HG03139 (cell line): ENCODE measurements around the gene MS4A10.

ENCODE experiments used
- ATAC-seq: cut with Tn5 transposase; IDR thresholded peaks from one replicate; pipeline ENCODE4 v1.9.1; 2021; ENCODE audit not compliant: unreplicated experiment

Gene MS4A10

DNA sequence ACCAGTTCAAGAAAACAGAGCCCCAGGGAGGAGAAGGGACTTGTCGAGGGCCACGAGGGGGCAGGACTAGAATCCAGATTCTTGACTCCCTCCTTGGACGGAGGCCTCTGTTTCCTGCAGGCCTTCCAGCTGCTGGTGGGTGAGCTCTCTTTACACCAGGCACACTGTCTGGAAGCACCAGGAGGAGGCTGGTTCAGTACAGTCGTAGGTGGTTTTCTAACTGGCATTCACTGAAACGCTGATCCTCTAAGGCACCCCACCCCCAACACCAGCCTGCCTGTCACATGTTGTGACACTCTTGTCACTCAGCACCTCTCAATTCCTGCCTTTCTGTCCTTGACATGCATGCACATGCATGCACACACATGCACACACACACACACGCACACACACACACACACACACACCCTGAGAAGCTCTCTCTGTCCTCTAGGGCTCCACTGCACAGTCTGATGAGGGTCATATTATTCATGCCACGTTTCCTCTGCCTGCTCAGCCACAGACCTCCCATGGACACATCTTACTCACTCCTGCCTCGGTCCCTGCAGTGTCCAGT, 751 bp downstream of the MS4A10 start:
- ATAC-seq, result no peak

DNA sequence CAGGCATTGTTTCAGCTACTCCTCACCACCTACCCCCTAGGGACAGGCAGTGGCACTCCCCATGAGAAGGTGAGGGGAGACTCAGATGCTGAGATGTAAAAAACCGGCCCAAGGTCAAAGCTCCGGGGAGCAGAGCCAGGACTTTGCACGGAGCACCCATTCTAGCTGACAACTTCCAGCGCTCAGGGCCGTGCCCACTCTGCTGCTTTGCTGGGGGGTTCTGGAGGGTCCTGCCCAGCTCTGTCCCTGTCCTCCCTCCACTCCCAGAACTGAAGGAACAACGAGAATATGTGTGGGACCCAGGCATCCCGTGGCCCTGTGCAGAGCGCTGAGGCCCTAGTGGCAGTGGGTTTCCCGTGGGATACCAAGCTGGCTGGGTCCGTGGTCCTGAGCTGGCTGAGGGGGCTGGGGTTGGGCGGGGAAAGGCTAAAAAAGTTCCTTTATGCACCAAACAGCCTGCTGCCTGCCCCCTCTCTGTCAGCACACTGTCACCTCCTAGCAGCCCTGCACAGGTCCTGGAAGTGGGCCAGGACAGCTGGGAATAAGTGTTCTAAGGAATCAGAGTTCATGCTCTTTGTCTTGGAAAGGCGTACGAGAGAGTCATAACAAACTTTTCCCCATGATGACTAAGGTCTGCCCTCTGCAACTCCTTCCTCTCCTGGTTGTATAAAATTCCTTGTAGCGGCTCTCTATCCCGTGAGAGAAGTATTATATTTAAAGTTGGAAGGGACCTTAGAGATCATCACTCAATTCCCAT, 1.9 kb downstream of the MS4A10 start:
- ATAC-seq, result no peak

DNA sequence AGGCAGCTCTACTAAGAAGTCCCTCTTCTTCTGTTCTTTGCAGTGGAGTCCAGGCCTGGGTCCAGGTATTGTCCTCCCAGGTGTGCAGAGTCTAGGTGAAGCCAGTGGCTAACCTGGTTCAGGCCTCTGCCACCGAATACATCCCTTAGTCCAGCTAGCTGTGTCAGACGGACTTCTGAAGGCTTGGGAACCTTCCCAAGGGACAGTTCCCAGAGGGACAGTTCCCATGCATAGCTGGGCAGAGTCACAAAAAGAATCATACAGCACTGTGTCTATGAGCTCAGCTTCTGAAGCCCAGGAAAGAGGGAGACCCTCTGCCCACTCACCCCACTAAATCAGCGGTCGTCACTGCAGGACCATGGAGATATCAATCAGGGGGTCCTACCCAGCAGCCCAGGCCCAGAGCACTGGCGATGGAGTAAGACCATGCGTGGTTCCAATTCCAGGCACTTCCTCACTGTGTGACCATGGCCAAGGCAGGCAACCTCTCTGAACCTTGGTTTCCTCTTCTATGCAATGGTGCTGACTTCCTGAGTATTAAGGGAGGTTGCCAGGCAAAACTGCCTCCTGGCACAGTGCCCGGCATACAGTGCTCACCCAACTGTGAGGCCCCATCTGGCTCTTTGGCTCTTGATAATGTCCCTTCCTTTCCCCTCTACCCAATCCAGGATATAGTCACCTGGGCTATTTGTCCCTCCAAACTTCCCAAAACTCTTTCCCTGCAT, 3.4 kb downstream of the MS4A10 start:
- ATAC-seq, result no peak

DNA sequence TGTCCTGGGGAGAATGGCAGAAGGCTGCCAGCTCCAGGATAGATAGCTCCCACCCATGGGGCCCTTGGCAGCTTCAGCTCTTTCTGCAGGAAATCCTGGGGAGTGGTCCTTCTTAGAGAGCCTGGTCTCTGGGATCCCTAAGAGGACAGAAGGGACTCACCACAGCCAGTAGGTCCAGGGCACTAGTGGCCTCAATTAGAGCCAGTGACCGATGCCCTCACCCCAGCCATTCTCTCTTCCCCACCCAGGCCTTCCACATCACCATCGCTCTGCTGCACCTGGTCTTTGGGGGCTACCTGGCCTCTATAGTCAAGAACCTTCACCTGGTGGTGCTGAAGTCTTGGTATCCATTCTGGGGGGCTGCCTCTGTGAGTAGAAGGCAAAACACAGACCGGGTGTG, 5.6 kb downstream of the MS4A10 start:
- no peak for ATAC-seq

DNA sequence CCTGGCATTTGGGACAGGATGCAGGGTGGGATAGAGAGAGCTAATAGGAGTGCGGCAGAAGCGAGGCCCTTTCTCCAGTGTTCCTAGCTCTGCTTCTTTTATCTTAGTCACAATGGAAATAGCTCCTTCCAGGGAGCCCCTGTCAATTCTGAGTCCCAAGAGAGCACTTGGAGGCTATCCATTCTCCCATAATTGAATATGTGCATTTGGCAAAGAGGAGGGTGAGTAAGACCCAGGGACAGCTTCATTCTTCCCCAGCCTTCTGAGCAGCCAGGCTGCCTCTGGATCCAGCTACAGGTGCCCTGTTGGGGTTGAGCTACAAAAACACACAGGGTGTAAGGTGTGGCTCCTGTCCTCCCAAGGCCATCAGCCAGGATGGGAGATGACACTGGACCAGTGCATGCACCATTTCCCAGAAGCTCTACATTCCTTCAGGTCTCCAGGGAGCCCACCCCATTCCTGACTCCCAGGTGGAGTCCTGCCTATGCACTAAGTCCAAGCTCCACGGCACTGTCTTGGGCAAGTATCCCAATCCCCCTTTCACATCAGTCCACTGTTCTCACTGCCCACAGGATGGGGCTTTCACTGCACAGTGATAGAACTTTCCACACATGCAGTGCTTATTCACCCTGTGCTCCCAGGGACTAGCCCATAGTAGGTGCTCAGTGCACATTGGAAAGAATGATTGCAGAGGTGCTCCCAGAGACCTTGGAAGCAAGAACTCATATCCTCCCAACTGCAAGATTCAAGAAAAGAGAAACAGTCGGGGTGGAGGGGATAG, 6.2 kb downstream of the MS4A10 start:
- no peak for ATAC-seq

DNA sequence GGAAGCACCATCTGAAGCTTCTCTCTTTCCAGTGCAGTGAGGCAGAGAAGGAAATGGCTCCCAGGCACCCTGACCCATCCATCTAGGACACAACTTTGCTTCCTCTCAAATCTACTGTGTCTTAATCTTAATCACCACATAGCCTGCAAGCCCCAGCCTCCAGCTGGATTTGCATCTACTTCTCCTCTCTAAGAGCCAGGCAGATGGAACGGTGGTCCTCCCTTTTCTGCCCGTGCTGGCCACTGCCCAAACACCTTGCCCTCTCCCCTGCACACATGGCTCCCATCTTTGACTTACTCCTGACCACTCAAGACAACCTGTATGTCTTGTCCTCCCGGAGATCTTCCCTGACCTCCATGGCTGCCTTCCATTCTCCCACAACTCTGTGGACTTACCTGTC, 7.4 kb downstream of the MS4A10 start:
- ATAC-seq, result no peak

DNA sequence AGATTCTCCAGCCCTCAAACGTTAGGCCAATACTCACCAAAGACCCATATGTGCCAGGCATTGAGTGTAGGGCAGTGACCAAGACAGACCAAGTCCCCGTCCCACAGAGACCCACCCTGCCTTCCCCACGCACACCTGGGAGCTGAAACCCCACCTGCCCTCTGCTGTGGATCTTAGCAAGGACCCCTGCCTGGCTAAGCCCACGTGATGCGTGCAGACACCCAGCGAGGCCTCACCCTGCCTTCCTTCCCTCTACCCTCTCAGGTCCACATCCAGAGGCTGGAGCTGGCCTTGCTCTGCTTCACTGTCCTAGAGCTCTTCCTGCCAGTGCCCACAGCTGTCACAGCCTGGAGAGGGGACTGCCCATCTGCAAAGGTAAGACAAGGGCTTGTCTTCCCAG, 10.2 kb downstream of the MS4A10 start:
- ATAC-seq, result no peak

DNA sequence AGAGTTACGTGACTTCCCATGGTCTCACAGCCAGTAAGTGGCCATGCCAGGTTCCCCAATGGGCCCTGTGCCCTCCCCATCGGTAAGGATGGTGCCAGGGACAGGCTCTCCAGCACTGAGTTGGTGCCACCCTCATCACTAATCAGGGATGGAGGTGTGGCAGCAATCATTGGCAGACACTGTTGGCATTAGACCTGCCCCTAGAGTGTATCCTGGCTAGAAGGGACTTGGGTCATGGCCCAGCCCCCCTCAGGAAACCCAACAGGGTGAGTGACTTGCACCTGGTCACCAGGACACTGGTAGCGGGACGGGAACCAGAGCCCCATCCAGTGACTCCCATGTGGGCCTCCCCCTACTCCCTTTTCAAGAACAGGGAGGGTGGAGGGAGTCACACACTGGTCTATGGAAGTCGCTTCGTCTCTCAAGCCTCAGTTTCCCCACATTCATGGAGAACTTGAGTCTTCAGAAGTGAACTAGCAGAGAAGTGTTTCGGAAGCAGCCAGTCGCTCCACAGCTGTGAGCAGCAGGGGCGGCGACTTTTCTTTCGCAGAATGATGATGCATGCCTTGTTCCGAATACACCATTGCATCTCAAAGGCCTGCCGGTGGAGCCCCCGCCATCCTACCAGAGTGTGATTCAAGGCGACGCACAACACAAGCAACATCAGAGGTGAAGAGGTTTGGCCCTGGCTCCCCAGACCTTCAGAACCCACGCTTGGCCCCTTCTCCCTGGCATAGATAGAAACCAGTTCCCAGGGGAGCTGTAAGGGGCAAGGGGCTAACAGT, 12.9 kb downstream of the MS4A10 start:
- ATAC-seq, result no peak

DNA sequence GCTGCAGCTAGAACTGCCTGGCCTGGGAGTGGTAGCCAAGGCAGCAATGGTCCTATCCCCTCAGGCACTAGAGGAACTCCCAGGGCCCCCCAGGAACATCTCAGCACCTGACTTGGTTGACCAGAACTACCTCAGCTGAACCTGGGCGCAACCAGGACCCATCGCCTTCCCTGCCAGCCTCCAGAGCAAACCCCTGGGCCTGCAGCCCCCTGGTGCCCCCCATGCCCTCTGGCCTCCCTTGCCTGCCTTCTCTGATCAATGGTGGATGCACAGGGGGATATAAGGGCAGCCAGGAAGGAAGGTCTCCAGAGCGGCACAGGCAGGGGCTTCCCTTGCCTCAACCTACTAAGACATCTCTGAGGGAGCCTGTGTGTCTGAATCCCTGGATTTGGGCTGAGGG, 13.5 kb downstream of the MS4A10 start:
- no peak for ATAC-seq

DNA sequence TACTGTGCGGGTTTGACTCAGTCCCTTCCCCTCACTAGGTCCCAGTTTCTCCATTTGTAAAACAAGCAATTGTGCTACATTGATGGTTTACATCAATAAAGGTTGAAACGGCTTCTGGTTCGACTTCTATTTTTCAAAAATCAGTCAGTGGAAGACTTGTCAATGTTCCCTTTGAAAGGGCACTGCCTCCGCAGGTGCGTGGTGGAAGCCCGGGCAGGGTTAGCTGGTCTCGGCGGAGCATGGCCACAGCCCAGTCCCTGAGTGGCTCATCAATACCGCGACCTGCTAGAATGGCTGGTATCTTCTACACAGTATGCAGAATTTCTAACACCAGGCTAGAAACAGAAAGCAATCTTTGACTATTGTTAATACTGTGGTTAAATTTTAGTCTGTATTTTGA, 16.1 kb downstream of the MS4A10 start:
- no peak for ATAC-seq

DNA sequence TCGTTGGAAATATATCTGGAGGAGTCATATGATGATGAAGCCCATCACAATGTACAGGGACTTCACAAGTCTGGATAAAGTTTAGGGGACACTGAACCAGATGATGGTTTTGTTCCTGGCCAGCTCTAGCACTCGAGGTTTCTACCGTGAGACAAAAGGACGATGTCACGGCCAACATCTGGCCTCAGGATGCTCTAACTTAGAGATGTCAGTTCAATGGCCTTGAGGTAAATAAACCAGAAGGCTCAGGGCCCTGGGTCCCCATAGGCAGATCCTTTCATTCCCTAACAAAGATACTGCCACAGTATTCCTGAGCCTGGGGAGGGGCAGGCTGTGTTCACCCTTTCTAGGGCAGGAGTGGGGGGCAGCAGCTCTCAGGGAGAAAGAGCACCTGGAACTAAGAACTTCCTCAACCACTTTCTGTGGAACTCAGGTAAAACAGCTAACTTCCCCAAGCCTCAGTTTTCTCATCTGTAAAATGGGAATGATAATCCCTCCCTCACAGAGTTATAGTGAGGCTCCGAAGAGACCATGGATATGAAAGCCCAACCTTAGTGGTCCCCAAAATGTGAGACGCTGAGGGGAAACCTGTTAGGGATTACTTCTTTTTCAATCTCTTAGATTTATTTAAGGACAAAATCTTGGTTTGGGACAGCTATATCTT, 18.3 kb downstream of the MS4A10 start:
- ATAC-seq, result no peak

DNA sequence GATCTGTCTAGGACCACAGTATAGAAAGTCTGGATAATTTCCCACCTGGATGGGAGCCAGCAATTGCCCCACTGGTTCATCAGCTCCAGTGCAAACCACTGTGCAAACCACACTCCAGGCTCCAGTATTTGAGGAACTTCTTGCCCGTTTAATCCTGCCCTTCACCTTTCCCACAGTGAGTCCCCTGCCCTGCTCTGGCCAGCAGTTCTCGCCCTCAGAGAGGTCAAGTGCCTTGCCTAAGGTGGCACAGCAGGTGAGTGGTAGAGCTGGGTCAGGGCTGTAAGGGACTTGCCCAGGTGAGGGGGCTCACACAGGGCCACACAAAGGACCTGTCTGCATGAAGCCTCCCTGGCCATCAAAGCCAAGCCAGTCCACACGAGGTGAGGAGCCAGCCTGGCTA, 24.1 kb downstream of the MS4A10 start:
- ATAC-seq, result no peak

DNA sequence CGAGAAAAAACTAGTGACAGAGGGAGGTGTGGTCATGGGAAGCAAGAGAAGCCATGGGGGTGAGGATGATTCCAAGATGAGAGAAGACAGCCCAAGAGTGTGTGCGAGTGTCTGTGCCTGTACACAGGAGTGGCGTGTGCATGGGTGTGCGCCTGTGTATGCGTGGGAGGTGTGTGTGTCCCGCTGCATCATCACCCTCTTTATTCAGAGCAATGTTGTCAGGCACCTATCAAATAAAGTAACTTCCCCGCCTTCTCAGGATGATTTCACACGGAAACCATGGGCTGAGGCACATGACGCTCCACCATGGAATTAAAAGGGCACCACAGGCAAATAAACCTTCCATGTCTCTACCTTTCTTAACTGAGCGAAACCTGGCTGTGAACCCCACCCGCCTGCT, 24.6 kb downstream of the MS4A10 start:
- ATAC-seq, result no peak

DNA sequence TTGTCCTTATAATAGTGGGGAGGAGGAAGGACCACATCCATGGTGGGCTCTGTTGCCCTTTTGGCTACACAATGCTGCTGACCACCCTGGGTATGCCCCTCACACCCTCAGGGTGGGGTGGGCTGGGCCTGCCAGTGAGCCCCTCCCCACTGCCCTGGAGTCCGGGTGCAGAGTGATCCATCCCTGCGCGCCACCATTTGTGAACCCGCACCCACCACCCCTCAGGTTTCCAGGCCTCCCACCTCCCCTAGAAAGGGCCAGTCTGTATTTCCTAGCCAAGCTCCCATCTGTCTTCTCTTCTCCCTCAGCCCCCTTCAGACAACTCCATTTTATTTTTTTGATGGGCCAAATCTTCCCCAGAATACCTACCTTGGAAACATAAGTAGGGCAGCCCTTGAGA, 25.0 kb downstream of the MS4A10 start:
- no peak for ATAC-seq

DNA sequence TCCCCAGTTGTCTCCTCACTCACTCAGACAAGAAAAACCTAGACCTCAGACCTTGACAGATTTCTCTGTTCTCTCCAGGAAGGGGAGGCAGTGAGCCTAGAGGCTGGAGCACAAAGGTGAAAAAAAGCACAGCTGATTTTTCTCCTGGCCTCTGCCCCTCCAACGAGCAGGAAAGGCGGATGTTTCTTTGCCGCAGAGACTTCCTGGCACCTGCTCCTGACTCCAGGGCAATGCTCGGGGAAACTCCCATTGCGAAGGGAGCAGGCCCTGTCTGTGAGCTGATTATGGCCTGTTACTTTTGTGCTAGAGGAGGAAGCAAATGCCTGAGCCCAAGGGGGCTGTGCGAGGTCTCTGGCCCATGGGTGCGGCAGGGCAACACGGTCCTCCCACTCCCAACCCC, 25.4 kb downstream of the MS4A10 start:
- ATAC-seq, result no peak

DNA sequence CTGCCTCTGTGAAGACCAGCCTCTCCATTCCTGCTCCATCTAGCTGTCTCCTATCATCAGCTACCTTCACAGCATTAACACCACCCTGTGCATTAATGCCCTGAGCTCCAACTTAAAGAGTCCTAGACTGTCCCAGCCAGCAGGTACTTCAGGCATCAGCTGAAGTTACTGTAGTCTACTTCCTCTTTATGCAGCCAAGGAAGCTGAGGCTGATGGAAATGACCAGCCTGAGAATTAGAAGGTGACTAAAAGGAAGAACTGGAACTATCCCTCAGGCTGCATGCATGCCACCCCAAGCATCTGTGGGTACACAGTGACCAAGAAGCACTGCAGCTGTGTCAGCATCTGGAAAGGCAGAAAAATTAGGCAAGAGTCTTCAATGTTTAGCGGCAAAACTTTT, 28.2 kb downstream of the MS4A10 start:
- ATAC-seq, result no peak

DNA sequence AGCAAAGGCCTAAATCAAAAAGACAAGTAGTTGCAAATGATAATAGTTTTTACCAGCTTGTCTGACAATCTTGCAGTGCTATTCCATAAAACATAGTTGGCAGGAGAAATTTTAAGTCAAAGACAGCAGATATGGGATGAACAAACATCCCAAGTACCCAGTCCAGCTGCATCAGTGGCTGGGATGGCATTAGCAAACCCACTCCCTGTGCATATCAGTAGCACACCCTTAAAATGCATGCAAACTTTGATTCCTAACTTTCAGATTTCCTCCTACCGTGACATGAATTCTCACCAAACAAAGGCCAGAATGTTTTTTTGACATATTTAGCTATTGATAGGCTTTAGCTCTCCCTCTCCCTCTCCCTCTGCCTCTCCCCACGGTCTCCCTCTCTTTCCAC, 29.0 kb downstream of the MS4A10 start:
- ATAC-seq, result no peak

DNA sequence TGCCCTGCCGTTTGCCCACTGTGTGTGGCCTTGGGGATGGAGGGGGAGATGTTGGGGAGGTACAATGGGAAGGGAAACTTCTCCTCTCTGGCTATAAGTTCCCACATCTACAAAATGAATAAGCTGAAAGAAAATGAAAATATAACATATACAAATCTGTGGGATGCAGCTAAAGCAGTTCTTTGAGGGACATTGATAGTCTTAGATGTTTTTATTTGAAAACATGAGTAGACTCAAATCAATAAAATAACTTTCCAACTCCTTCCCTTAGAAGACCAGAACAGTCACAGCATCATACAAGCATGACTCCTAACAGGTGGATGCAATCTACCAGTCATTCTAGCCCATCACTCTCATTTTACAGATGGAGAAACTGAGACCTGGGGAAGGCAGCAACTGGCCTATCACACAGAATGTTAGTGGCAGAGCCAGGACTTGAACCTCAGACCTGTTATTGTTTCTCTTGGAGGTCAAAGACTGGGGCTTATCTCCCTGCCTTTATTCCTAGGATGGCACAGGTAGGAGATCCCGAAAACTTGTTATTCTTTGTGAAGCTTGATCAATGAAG, 31.5 kb downstream of the MS4A10 start:
- no peak for ATAC-seq

DNA sequence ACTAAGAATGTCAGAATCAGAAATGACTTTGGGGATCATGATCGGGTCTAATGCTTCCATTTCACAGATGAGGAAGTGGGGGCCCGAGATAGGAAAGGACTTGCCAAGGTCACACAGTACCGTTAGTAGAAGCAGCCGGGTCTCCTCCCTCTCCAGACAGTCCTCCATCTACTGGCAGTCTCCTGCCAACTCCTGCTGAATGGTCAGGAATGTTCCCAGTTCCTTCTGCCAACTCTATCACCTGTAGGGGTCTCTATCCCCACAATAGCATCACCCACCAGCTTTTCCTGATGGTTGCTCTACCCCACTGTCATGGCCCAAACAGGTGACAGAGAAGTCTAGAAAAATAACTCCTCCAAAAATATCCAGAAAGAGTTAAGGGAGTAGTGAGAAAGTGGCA, 32.9 kb downstream of the MS4A10 start:
- no peak for ATAC-seq
